ENCODE measurements around the gene NES.

Gene NES

GRCh38 chr1:156676820-156677615, at the start of gene NES:
Gene NES, minus strand, starts transcription at chr1:156677407. Its CDS starts 143 bp downstream, at chr1:156677264.
- H3K36me3 Mint-ChIP-seq (ENCODE audit: low read depth) = no peaks in the 10 kb centered on the region
- no peaks in the 10 kb centered on the region for H3K9me3 Mint-ChIP-seq
- no peak for DNase-seq
- no peak within 1 kb of the TSS for H3K4me3 Mint-ChIP-seq
- H3K27me3 Mint-ChIP-seq = peaks cover 53% of the 10 kb centered on the region
- no peak for ATAC-seq
- H3K27ac Mint-ChIP-seq = no peak within 1 kb of the TSS
- H3K4me1 Mint-ChIP-seq = peaks cover 3% of the 10 kb centered on the region

- ATAC-seq (no peak), DNase-seq (peak; percentile 67)
- Mint-ChIP-seq H3K27ac (no peak overlapping the region), H3K4me1 (peaks cover 23% of the 10 kb centered on the region), H3K9me3 (no peaks in the 10 kb centered on the region), H3K36me3 (ENCODE audit: low read depth) (peaks cover 35% of the 10 kb centered on the region), H3K27me3 (no peaks in the 10 kb centered on the region), H3K4me3 (no peak overlapping the region)
Measured at GRCh38 chr1:156726549-156727226, 49.5 kb upstream of the NES start.

GRCh38 chr1:156725683-156726280, 48.6 kb upstream of the NES start:
- Mint-ChIP-seq H3K9me3 (no peaks in the 10 kb centered on the region), H3K27me3 (no peaks in the 10 kb centered on the region), H3K4me1 (peaks cover 28% of the 10 kb centered on the region), H3K27ac (no peak overlapping the region), H3K4me3 (no peak overlapping the region), H3K36me3 (ENCODE audit: low read depth) (peaks cover 42% of the 10 kb centered on the region)
- DNase-seq (peak; percentile 83), ATAC-seq (peak; percentile 39)

- ATAC-seq (no peak), DNase-seq (no peak)
- H3K36me3 Mint-ChIP-seq (ENCODE audit: low read depth) = peaks cover 45% of the 10 kb centered on the region
- no peak overlapping the region for H3K4me3 Mint-ChIP-seq
- no peaks in the 10 kb centered on the region for H3K9me3 Mint-ChIP-seq
- H3K4me1 Mint-ChIP-seq = peaks cover 12% of the 10 kb centered on the region
- peak overlapping the region; percentile 82 for H3K27ac Mint-ChIP-seq
- H3K27me3 Mint-ChIP-seq = no peaks in the 10 kb centered on the region
Measured at GRCh38 chr1:156721535-156721934, 44.3 kb upstream of the NES start.

GRCh38 chr1:156721131-156721530, 43.9 kb upstream of the NES start:
- H3K4me1 Mint-ChIP-seq = peaks cover 12% of the 10 kb centered on the region
- H3K27ac Mint-ChIP-seq = peak overlapping the region; percentile 82
- H3K27me3 Mint-ChIP-seq = no peaks in the 10 kb centered on the region
- H3K36me3 Mint-ChIP-seq (ENCODE audit: low read depth) = peaks cover 45% of the 10 kb centered on the region
- no peaks in the 10 kb centered on the region for H3K9me3 Mint-ChIP-seq
- DNase-seq (no peak), ATAC-seq (no peak)
- no peak overlapping the region for H3K4me3 Mint-ChIP-seq

GRCh38 chr1:156717351-156717750, 40.1 kb upstream of the NES start:
- H3K27ac Mint-ChIP-seq = no peak overlapping the region
- H3K9me3 Mint-ChIP-seq = no peaks in the 10 kb centered on the region
- no peak for DNase-seq
- peaks cover 20% of the 10 kb centered on the region for H3K36me3 Mint-ChIP-seq (ENCODE audit: low read depth)
- peaks cover 10% of the 10 kb centered on the region for H3K4me1 Mint-ChIP-seq
- no peak overlapping the region for H3K4me3 Mint-ChIP-seq
- no peaks in the 10 kb centered on the region for H3K27me3 Mint-ChIP-seq
- ATAC-seq = no peak

- Mint-ChIP-seq H3K27ac (no peak overlapping the region), H3K9me3 (no peaks in the 10 kb centered on the region), H3K36me3 (ENCODE audit: low read depth) (peaks cover 5% of the 10 kb centered on the region), H3K4me3 (no peak overlapping the region), H3K27me3 (no peaks in the 10 kb centered on the region), H3K4me1 (peaks cover under 1% of the 10 kb centered on the region)
- ATAC-seq (no peak), DNase-seq (no peak)
Measured at GRCh38 chr1:156714830-156715229, 37.6 kb upstream of the NES start.

GRCh38 chr1:156712626-156713025, 35.4 kb upstream of the NES start:
- Mint-ChIP-seq H3K27ac (no peak overlapping the region), H3K9me3 (no peaks in the 10 kb centered on the region), H3K4me1 (no peaks in the 10 kb centered on the region), H3K36me3 (ENCODE audit: low read depth) (peaks cover 4% of the 10 kb centered on the region), H3K27me3 (peaks cover under 1% of the 10 kb centered on the region), H3K4me3 (no peak overlapping the region)
- ATAC-seq (no peak), DNase-seq (no peak)

GRCh38 chr1:156711011-156711817, 34.0 kb upstream of the NES start:
- H3K4me1 Mint-ChIP-seq = peaks cover 7% of the 10 kb centered on the region
- peaks cover 6% of the 10 kb centered on the region for H3K27me3 Mint-ChIP-seq
- no peak overlapping the region for H3K27ac Mint-ChIP-seq
- ATAC-seq (no peak), DNase-seq (no peak)
- H3K36me3 Mint-ChIP-seq (ENCODE audit: low read depth) = peaks cover 2% of the 10 kb centered on the region
- no peak overlapping the region for H3K4me3 Mint-ChIP-seq
- H3K9me3 Mint-ChIP-seq = no peaks in the 10 kb centered on the region

- DNase-seq (no peak), ATAC-seq (no peak)
- Mint-ChIP-seq H3K4me3 (no peak overlapping the region), H3K36me3 (ENCODE audit: low read depth) (no peaks in the 10 kb centered on the region), H3K4me1 (peaks cover 19% of the 10 kb centered on the region), H3K9me3 (no peaks in the 10 kb centered on the region), H3K27ac (no peak overlapping the region), H3K27me3 (peaks cover 9% of the 10 kb centered on the region)
Measured at GRCh38 chr1:156709757-156710489, 32.7 kb upstream of the NES start.

GRCh38 chr1:156709031-156709430, 31.8 kb upstream of the NES start:
- Mint-ChIP-seq H3K4me3 (no peak overlapping the region), H3K9me3 (no peaks in the 10 kb centered on the region), H3K27ac (no peak overlapping the region), H3K36me3 (ENCODE audit: low read depth) (no peaks in the 10 kb centered on the region), H3K4me1 (peaks cover 23% of the 10 kb centered on the region), H3K27me3 (peaks cover 15% of the 10 kb centered on the region)
- no peak for ATAC-seq
- no peak for DNase-seq

- no peak overlapping the region for H3K4me3 Mint-ChIP-seq
- no peak for DNase-seq
- H3K36me3 Mint-ChIP-seq (ENCODE audit: low read depth) = no peaks in the 10 kb centered on the region
- H3K27me3 Mint-ChIP-seq = peaks cover 23% of the 10 kb centered on the region
- ATAC-seq = no peak
- H3K4me1 Mint-ChIP-seq = peaks cover 23% of the 10 kb centered on the region
- no peak overlapping the region for H3K27ac Mint-ChIP-seq
- no peaks in the 10 kb centered on the region for H3K9me3 Mint-ChIP-seq
Measured at GRCh38 chr1:156708218-156708661, 31.0 kb upstream of the NES start.

GRCh38 chr1:156707417-156708217, 30.4 kb upstream of the NES start:
- Mint-ChIP-seq H3K9me3 (no peaks in the 10 kb centered on the region), H3K4me1 (peaks cover 23% of the 10 kb centered on the region), H3K27me3 (peaks cover 26% of the 10 kb centered on the region), H3K4me3 (no peak overlapping the region), H3K36me3 (ENCODE audit: low read depth) (no peaks in the 10 kb centered on the region), H3K27ac (no peak overlapping the region)
- no peak for DNase-seq
- no peak for ATAC-seq

Measured in activated naive CD8-positive, alpha-beta T cell treated with anti-CD3 and anti-CD28 coated beads, Interleukin-2, amount 50 U/mL, for 24 hours (primary cell).